ENCODE results near the gene PARD3.

Gene PARD3

DNA sequence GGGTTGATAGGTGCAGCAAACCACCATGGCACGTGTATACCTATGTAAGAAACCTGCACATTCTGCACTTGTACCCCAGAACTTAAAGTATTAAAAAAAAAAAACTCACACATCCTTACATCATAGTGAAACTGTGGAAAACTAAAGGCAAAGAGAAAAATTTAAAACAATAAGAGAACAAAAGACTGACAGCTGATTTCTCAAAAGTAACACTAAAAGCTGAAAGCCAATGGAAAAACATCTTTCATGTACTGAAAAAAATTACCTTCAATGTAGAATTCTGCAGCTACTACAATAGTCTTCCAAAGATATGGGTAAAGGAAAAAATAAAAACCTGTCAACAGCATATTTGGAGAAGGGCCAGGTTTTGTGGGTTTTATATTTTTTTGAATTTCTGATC is 751.5 kb downstream of the PARD3 start:
- Mint-ChIP-seq H3K27ac (no peak overlapping the region), H3K27me3 (no peaks in the 10 kb centered on the region), H3K4me3 (no peak overlapping the region), H3K9me3 (peaks cover 17 to 30% of the 10 kb centered on the region in 2 donors), H3K4me1 (no peaks in the 10 kb centered on the region)
- no peak for ATAC-seq
- DNase-seq = no peak

GRCh38 chr10:34061841-34062240 is 753.3 kb downstream of the PARD3 start:
- H3K4me3 Mint-ChIP-seq = no peak overlapping the region
- peaks cover 16 to 20% of the 10 kb centered on the region in 2 donors for H3K9me3 Mint-ChIP-seq
- ATAC-seq = no peak
- no peak for DNase-seq
- peak overlapping the region in 1 of 2 donors; percentile 50 for H3K27ac Mint-ChIP-seq
- no peaks in the 10 kb centered on the region for H3K27me3 Mint-ChIP-seq
- H3K4me1 Mint-ChIP-seq = no peaks in the 10 kb centered on the region
